ENCODE results near the gene SLC17A8. TPM values are rescaled to one million over a fixed set of nuclear protein-coding genes. Genes with fewer than 3 reads are reported as not detected.

The SLC17A8 gene
- total and polyA plus RNA-seq, 2 donors from 2014 or later, result 0.09 to 0.16 TPM

DNA sequence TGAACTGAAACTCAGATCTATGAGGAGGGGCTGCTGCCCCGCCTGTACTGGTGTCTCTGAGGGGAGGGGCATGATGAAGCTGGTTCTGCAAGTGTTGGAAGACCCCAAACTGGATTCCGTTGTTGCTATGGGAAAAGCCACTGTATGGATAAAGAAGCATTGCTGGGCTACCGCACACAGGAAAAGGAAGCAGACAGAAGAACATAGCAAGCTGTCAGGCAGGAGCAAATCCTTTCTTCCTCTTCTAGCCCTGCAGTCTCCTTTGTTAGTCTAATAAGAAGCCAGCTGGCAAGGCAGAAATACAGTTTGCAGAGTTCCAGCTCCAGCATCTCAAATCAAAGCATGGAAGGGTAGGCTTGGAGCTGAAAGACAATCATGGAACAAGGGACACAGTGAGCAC, 90.5 kb downstream of the SLC17A8 start:
- Histone ChIP-seq H3K4me3 (ENCODE audit: low read length in 3 of 3) (no peak overlapping the region), H3K9me3 (ENCODE audit: control insufficient read depth in 2 of 3, insufficient read depth in 1 of 3, low read length in 3 of 3) (no peaks in the 10 kb centered on the region), H3K27ac (ENCODE audit: low read depth in 2 of 2, low read length in 2 of 2) (no peak overlapping the region), H3K36me3 (ENCODE audit: control insufficient read depth in 2 of 3, insufficient read depth in 3 of 3, low read length in 3 of 3) (no peaks in the 10 kb centered on the region), H3K27me3 (ENCODE audit: control insufficient read depth, insufficient read depth, low read length) (no peaks in the 10 kb centered on the region), H3K4me1 (ENCODE audit: control insufficient read depth in 2 of 3, insufficient read depth in 2 of 3, low read depth in 1 of 3, low read length in 3 of 3) (no peaks in the 10 kb centered on the region), H3K9ac (ENCODE audit: low read length in 3 of 3) (no peak overlapping the region)
- intact Hi-C loops (cut with DNase I), result no loop called here
- DNase-seq, result peak in 1 of 5 donors; percentile 1
- TF ChIP-seq, protein P1, sequence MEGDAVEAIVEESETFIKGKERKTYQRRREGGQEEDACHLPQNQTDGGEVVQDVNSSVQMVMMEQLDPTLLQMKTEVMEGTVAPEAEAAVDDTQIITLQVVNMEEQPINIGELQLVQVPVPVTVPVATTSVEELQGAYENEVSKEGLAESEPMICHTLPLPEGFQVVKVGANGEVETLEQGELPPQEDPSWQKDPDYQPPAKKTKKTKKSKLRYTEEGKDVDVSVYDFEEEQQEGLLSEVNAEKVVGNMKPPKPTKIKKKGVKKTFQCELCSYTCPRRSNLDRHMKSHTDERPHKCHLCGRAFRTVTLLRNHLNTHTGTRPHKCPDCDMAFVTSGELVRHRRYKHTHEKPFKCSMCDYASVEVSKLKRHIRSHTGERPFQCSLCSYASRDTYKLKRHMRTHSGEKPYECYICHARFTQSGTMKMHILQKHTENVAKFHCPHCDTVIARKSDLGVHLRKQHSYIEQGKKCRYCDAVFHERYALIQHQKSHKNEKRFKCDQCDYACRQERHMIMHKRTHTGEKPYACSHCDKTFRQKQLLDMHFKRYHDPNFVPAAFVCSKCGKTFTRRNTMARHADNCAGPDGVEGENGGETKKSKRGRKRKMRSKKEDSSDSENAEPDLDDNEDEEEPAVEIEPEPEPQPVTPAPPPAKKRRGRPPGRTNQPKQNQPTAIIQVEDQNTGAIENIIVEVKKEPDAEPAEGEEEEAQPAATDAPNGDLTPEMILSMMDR (IDR thresholded peaks at IDR 0.05; ENCODE audit: borderline replicate concordance, extremely low read depth, insufficient read depth), result no peak
- FAIRE-seq, result no peak

DNA sequence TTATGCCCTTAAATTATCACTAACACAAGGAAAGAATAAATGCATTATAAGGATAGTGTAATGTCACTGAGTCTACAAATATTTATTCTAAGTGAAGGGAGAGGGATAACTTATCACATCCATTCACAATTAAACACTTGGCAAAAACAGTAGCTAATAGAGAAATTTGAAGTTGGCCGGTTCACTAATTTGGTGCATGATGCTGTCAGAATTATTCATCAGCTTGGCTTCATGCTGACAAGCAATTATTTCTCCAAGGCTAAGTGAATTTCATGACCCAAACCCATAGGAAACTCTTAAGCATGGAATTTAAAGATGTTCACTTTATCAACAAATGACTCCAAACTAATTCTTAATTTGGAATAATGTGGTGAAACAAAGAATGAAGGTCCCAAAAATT, 91.8 kb downstream of the SLC17A8 start:
- TF ChIP-seq, protein P1 (IDR thresholded peaks at IDR 0.05; ENCODE audit: borderline replicate concordance, extremely low read depth, insufficient read depth), result no peak
- Histone ChIP-seq H3K27me3 (ENCODE audit: control insufficient read depth, insufficient read depth, low read length) (no peaks in the 10 kb centered on the region), H3K4me1 (ENCODE audit: control insufficient read depth in 2 of 3, insufficient read depth in 2 of 3, low read depth in 1 of 3, low read length in 3 of 3) (no peaks in the 10 kb centered on the region), H3K9me3 (ENCODE audit: control insufficient read depth in 2 of 3, insufficient read depth in 1 of 3, low read length in 3 of 3) (no peaks in the 10 kb centered on the region), H3K9ac (ENCODE audit: low read length in 3 of 3) (no peak overlapping the region), H3K27ac (ENCODE audit: low read depth in 2 of 2, low read length in 2 of 2) (no peak overlapping the region), H3K4me3 (ENCODE audit: low read length in 3 of 3) (no peak overlapping the region), H3K36me3 (ENCODE audit: control insufficient read depth in 2 of 3, insufficient read depth in 3 of 3, low read length in 3 of 3) (no peaks in the 10 kb centered on the region)
- FAIRE-seq (no peak), DNase-seq (no peak)
- intact Hi-C loops (cut with DNase I), result no loop called here

DNA sequence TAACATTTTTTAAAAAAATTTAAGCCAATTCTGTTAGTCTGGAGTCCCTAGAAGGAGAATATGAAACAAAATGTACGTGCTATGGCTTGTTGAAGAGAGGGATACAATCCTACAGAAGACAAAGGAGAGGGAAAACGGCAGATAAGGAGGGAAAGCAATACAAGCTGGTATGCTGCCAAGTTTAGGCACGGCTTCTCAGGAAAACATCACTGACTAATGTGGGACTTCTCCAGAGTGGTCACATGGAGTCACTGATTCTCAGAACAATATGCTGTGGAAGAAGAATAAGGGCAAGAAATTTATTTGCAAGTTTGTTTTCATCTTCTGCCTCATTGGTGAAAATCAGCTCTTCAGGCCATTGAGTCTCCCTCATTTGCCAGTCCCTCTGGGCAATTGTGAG, 93.9 kb downstream of the SLC17A8 start:
- TF ChIP-seq, protein P1 (IDR thresholded peaks at IDR 0.05; ENCODE audit: borderline replicate concordance, extremely low read depth, insufficient read depth), result no peak
- FAIRE-seq (no peak), DNase-seq (no peak)
- no peaks in the 10 kb centered on the region for H3K9me3 ChIP-seq (ENCODE audit: control insufficient read depth in 2 of 3, insufficient read depth in 1 of 3, low read length in 3 of 3)
- intact Hi-C loops (cut with DNase I), result no loop called here
- H3K4me1 ChIP-seq (ENCODE audit: control insufficient read depth in 2 of 3, insufficient read depth in 2 of 3, low read depth in 1 of 3, low read length in 3 of 3), result no peaks in the 10 kb centered on the region
- no peaks in the 10 kb centered on the region for H3K36me3 ChIP-seq (ENCODE audit: control insufficient read depth in 2 of 3, insufficient read depth in 3 of 3, low read length in 3 of 3)
- H3K27me3 ChIP-seq (ENCODE audit: control insufficient read depth, insufficient read depth, low read length), result no peaks in the 10 kb centered on the region
- H3K27ac ChIP-seq (ENCODE audit: low read depth in 2 of 2, low read length in 2 of 2), result no peak overlapping the region
- no peak overlapping the region for H3K9ac ChIP-seq (ENCODE audit: low read length in 3 of 3)
- H3K4me3 ChIP-seq (ENCODE audit: low read length in 3 of 3), result no peak overlapping the region

DNA sequence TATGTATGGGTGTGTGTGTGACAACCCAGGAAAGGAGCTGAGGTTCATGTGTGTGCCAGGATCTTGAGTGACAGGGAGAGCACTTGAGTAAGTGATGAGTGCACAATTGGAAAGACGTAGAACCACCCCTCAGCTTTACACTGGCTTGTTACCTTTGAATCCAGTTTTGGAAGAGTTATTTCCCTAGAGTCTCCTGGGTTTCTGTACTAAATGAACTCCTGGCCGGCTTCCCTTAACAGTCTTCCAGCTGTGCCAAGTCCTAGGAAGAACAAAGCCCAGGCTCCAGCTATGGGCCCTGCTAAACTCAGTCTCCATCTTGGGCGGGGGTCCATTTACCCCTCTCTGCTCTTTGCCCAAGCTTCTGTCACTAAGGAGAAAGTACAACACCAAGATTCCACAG, 97.1 kb downstream of the SLC17A8 start:
- Histone ChIP-seq H3K4me1 (ENCODE audit: control insufficient read depth in 2 of 3, insufficient read depth in 2 of 3, low read depth in 1 of 3, low read length in 3 of 3) (no peaks in the 10 kb centered on the region), H3K9ac (ENCODE audit: low read length in 3 of 3) (no peak overlapping the region), H3K9me3 (ENCODE audit: control insufficient read depth in 2 of 3, insufficient read depth in 1 of 3, low read length in 3 of 3) (no peaks in the 10 kb centered on the region), H3K27me3 (ENCODE audit: control insufficient read depth, insufficient read depth, low read length) (no peaks in the 10 kb centered on the region), H3K4me3 (ENCODE audit: low read length in 3 of 3) (no peak overlapping the region), H3K36me3 (ENCODE audit: control insufficient read depth in 2 of 3, insufficient read depth in 3 of 3, low read length in 3 of 3) (no peaks in the 10 kb centered on the region), H3K27ac (ENCODE audit: low read depth in 2 of 2, low read length in 2 of 2) (no peak overlapping the region)
- intact Hi-C loops (cut with DNase I), result no loop called here
- FAIRE-seq, result no peak
- no peak for DNase-seq
- TF ChIP-seq, protein P1 (IDR thresholded peaks at IDR 0.05; ENCODE audit: borderline replicate concordance, extremely low read depth, insufficient read depth), result no peak
